Measurements from ENCODE around the gene BCAM.
A peak's percentile ranks its signal among the peaks of the same experiment; 100 is the strongest.
"Not testable (repeated sequence)": the region's sequence is repeated elsewhere in the genome, so short reads cannot be mapped to it uniquely, and the experiment has no call there.

BCAM gene

GRCh38 chr19:44855606-44856005 lies 46.7 kb downstream of the BCAM start:
- no peak for DNase-seq

- peak; percentile 72 for DNase-seq
These were observed 47.6 kb downstream of the BCAM start for GRCh38 chr19:44856421-44857083.

DNA sequence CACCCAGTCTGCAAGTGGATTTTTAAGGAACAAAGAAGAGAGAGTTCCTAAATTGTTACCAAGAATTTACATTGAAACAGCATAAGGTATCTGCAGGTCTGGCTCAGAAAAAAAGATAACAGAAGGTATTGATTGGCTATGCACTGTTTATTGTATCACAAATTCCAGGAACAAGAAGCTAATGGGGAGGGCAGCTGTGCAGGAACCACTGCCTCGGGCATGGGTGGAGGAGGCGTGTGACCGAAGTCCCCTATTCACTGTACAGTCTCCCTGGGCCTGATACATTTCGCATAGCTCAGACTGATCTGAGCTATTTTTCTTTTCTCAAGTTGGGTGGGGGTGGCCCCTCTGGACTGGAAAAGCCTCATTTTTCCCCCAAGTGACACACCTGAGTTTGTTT lies 48.9 kb downstream of the BCAM start:
- no peak for DNase-seq

DNA sequence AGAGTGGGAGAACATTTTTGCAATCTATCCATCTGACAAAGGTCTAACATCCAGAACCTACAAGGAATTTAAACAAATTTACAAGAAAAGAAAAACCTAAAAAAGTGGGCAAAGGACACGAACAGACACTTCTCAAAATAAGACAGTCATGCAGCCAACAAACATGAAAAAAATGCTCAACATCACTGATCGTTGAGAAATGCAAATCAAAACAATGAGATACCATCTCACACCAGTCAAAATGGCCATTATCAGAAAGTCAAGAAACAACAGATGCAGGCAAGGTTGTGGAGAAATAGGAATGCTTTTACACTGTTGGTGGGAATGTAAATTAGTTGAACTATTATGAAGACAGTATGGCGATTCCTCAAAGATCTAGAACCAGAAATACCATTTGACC lies 52.7 kb downstream of the BCAM start:
- DNase-seq, result not testable (repeated sequence)

GRCh38 chr19:44863990-44864389 lies 55.1 kb downstream of the BCAM start:
- DNase-seq, result no peak

GRCh38 chr19:44865196-44865767 lies 56.4 kb downstream of the BCAM start:
- DNase-seq, result no peak

DNA sequence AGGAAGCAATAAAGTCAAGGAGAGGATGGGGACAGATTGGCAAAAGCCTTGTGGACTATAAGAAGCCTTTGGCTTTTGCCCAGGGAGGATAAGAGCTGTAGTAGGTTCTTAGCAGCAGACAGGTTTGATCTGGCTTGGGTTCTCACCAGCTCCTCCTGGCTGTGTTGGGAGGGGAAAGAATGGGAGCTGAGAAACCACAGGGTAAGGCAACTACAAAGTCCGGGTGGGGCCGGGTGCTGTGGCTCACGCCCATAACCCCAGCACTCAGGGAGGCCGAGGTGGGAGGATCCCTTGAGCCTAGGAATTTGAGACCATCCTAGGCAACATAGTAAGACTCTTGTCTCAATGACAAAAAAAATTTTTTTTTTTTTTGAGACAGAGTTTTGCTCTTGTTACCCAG lies 57.8 kb downstream of the BCAM start:
- DNase-seq, result peak; percentile 83

GRCh38 chr19:44867578-44867977 lies 58.7 kb downstream of the BCAM start:
- DNase-seq, result no peak

GRCh38 chr19:44869733-44870470 lies 61.0 kb downstream of the BCAM start:
- peak; percentile 63 for DNase-seq

Data from hematopoietic multipotent progenitor cell treated with erythropoietin and hydrocortisone succinate and interleukin-3 and kit ligand, for 6 days (in vitro differentiated cells).